Ascending aorta (tissue), 2 donors: ENCODE data around the gene VRK1. TPM values are rescaled to one million over a fixed set of nuclear protein-coding genes. Genes with fewer than 3 reads are reported as not detected.

Experiments used
- DNase-seq, 2 donors: peaks; one replicate each; pipeline ENCODE4 v3.0.0-alpha.2; 2019; ENCODE audit warnings: low spot score in 2 of 2
- H3K27ac ChIP-seq, 2 donors: fragments of 200-600 bp; sonication (generic); one replicate each; pipeline ENCODE4 v1.5.1; 2016 to 2017; ENCODE audit warnings: mild to moderate bottlenecking in 1 of 2
- H3K27me3 ChIP-seq: fragments of 200-600 bp; sonication (generic); one replicate; pipeline ENCODE4 v1.5.1; 2017
- H3K36me3 ChIP-seq, 2 donors: fragments of 200-600 bp; sonication (generic); one replicate each; pipeline ENCODE4 v1.5.1; 2016
- H3K4me1 ChIP-seq, 2 donors: fragments of 200-600 bp; sonication (generic); one replicate each; pipeline ENCODE4 v1.5.1; 2016 to 2017; ENCODE audit warnings: mild to moderate bottlenecking in 1 of 2
- H3K4me3 ChIP-seq, 2 donors: fragments of 200-600 bp; sonication (generic); one replicate each; pipeline ENCODE4 v1.5.1; 2016 to 2017; ENCODE audit warnings: mild to moderate bottlenecking in 1 of 2
- H3K9me3 ChIP-seq, 2 donors: fragments of 200-600 bp; sonication (generic); one replicate each; pipeline ENCODE4 v1.5.1; 2016
- intact Hi-C: fragments of 100-400 bp; cut with DNase I; formaldehyde crosslinking; loops from one replicate; pipeline ENCODE4 v1.15.1; 2023
- total RNA-seq: library from RNA; depleted of rRNA; stranded (reverse); fragments of >200 nt; gene quantifications from one replicate; pipeline ENCODE4 v1.1.0, GENCODE V29; 2016
- TF ChIP-seq, protein P1 (sequence below), 3 experiments: fragments of 200-600 bp in 2 of 3; fragments of 450-650 bp in 1 of 3; sonication (generic) in 2 of 3; IDR thresholded peaks; one replicate each; pipeline ENCODE4 v1.5.1; 2016 to 2019; ENCODE audit warnings: antibody characterized with exemption in 3 of 3, mild to moderate bottlenecking in 1 of 3, moderate library complexity in 1 of 3

Gene VRK1
- total RNA-seq, 1 donor from 2014 or later: 2.4 TPM

DNA sequence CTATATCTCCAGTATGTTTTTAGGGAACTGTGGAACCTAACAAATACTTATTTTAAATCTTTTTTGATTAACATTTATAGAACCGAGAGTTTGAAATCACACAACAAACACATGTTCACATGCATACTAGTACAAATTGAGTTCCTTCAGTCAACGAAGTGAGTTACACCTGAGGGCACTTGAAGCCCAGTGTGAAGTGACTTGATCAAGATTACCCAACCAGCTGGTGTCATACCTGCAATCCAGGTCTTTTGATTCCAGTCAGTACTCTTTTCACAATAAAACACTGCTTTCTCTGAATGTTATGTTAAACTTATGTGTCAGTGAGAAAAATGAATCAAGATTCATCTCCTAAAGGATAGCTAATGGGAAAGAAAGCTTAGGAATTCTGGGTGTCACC lies 35.2 kb downstream of the VRK1 start:
- intact Hi-C loops: no loop called here
- Histone ChIP-seq H3K4me3 (no peak overlapping the region), H3K27ac (no peak overlapping the region), H3K27me3 (no peaks in the 10 kb centered on the region), H3K4me1 (no peaks in the 10 kb centered on the region), H3K9me3 (peaks cover 0 to 8% of the 10 kb centered on the region in 2 donors), H3K36me3 (peaks cover 0 to 5% of the 10 kb centered on the region in 2 donors)
- DNase-seq: no peak
- TF ChIP-seq, protein P1, sequence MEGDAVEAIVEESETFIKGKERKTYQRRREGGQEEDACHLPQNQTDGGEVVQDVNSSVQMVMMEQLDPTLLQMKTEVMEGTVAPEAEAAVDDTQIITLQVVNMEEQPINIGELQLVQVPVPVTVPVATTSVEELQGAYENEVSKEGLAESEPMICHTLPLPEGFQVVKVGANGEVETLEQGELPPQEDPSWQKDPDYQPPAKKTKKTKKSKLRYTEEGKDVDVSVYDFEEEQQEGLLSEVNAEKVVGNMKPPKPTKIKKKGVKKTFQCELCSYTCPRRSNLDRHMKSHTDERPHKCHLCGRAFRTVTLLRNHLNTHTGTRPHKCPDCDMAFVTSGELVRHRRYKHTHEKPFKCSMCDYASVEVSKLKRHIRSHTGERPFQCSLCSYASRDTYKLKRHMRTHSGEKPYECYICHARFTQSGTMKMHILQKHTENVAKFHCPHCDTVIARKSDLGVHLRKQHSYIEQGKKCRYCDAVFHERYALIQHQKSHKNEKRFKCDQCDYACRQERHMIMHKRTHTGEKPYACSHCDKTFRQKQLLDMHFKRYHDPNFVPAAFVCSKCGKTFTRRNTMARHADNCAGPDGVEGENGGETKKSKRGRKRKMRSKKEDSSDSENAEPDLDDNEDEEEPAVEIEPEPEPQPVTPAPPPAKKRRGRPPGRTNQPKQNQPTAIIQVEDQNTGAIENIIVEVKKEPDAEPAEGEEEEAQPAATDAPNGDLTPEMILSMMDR (IDR thresholded peaks at IDR 0.05): no peak

DNA sequence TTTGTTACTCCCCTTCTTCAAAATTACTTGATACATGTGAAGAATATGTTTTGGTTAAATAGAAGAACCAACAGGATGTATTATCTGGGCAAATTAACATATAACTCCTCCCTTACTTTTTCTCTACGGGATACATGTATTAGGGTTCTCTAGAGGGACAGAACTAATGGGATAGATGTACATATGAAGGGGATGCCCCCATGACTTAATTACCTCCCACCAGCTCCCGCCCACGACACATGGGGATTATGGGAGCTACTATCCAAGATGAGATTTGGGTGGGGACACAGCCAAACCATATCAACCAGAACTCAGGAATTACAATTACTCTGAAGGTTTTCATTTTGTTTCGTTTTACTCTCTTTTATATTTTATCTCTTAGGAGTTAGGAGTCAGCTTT lies 41.3 kb downstream of the VRK1 start:
- H3K36me3 ChIP-seq: peaks cover 0 to 5% of the 10 kb centered on the region in 2 donors
- H3K27me3 ChIP-seq: no peaks in the 10 kb centered on the region
- H3K9me3 ChIP-seq: no peaks in the 10 kb centered on the region
- intact Hi-C loops: no loop called here
- H3K4me3 ChIP-seq: no peak overlapping the region
- TF ChIP-seq, protein P1 (IDR thresholded peaks at IDR 0.05): no peak
- no peaks in the 10 kb centered on the region for H3K4me1 ChIP-seq
- DNase-seq: no peak
- H3K27ac ChIP-seq: no peak overlapping the region

DNA sequence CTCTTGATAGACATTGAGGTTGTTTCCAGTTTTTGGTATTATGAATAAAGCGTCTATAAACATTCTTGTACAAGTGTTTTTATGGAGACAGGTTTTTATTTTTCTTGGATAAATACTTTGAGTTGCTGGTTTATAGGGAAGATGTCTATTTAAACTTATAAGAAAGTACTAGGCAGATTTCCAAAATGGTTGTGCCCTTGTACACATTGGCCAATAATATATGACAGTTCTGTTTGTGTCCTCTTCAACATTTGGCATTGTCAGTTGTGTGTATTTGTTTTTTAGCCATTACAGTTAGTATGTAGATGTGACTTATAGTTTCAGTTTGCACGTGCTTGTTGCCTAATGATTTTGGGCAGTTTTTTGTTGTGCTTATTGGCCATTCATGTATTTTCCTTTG lies 42.1 kb downstream of the VRK1 start:
- Histone ChIP-seq H3K36me3 (peaks cover 0 to 5% of the 10 kb centered on the region in 2 donors), H3K9me3 (no peaks in the 10 kb centered on the region), H3K4me1 (no peaks in the 10 kb centered on the region), H3K27me3 (no peaks in the 10 kb centered on the region), H3K4me3 (no peak overlapping the region), H3K27ac (no peak overlapping the region)
- intact Hi-C loops: no loop called here
- TF ChIP-seq, protein P1 (IDR thresholded peaks at IDR 0.05): no peak
- no peak for DNase-seq

GRCh38 chr14:96843137-96843536 lies 46.0 kb downstream of the VRK1 start:
- intact Hi-C loops: no loop called here
- TF ChIP-seq, protein P1 (IDR thresholded peaks at IDR 0.05): no peak
- no peaks in the 10 kb centered on the region for H3K27me3 ChIP-seq
- H3K27ac ChIP-seq: no peak overlapping the region
- H3K4me3 ChIP-seq: no peak overlapping the region
- no peak for DNase-seq
- peaks cover 0 to 4% of the 10 kb centered on the region in 2 donors for H3K36me3 ChIP-seq
- H3K9me3 ChIP-seq: no peaks in the 10 kb centered on the region
- no peaks in the 10 kb centered on the region for H3K4me1 ChIP-seq

- no peaks in the 10 kb centered on the region for H3K9me3 ChIP-seq
- no peaks in the 10 kb centered on the region for H3K27me3 ChIP-seq
- H3K36me3 ChIP-seq: peaks cover 0 to 5% of the 10 kb centered on the region in 2 donors
- H3K4me1 ChIP-seq: no peaks in the 10 kb centered on the region
- H3K27ac ChIP-seq: no peak overlapping the region
- intact Hi-C loops: no loop called here
- no peak for DNase-seq
- TF ChIP-seq, protein P1 (IDR thresholded peaks at IDR 0.05): no peak
- no peak overlapping the region for H3K4me3 ChIP-seq
Observed at GRCh38 chr14:96844857-96845570, 47.8 kb downstream of the VRK1 start.
